Thyroid gland (tissue), 4 donors: ENCODE data around the gene TRMT1. TPM values are rescaled to one million over a fixed set of nuclear protein-coding genes. Genes with fewer than 3 reads are reported as not detected.

Experiments used
- DNase-seq, 2 donors: peaks; one replicate each; pipeline ENCODE4 v3.0.0-alpha.2; 2019
- H3K27ac ChIP-seq, 3 donors: fragments of 200-600 bp; sonication (generic); 1 replicate in 2 of 3; 2 replicates in 1 of 3; pipeline ENCODE4 v1.5.1; 2016 to 2019; ENCODE audit warnings: mild to moderate bottlenecking in 1 of 3, moderate library complexity in 1 of 3
- H3K27me3 ChIP-seq: fragments of 200-600 bp; sonication (generic); one replicate; pipeline ENCODE4 v1.5.1; 2019
- H3K36me3 ChIP-seq, 2 donors: fragments of 200-600 bp; sonication (generic); one replicate each; pipeline ENCODE4 v1.5.1; 2016 to 2019
- H3K4me1 ChIP-seq, 2 donors: fragments of 200-600 bp; sonication (generic); one replicate each; pipeline ENCODE4 v1.5.1; 2017 to 2019
- H3K4me3 ChIP-seq, 3 donors: fragments of 200-600 bp; sonication (generic); replicated peaks in 1 of 3; 1 replicate in 2 of 3; 2 replicates in 1 of 3; pipeline ENCODE4 v1.5.1; 2016; ENCODE audit warnings: mild to moderate bottlenecking in 1 of 3
- H3K9me3 ChIP-seq: fragments of 200-600 bp; sonication (generic); one replicate; pipeline ENCODE4 v1.5.1; 2017
- CTCF ChIP-seq, 6 experiments: fragments of 200-600 bp in 3 of 6; fragments of 450-650 bp in 3 of 6; sonication (generic) in 3 of 6; IDR thresholded peaks; one replicate each; pipeline ENCODE4 v1.5.1; 2016 to 2019; ENCODE audit warnings: antibody characterized with exemption in 6 of 6, mild to moderate bottlenecking in 2 of 6, inconsistent platforms in 1 of 6, moderate library complexity in 1 of 6
- POLR2A ChIP-seq, 2 donors: fragments of 450-650 bp; IDR thresholded peaks; one replicate each; pipeline ENCODE4 v1.6.1; 2017; ENCODE audit warnings: antibody characterized with exemption in 2 of 2, mild to moderate bottlenecking in 2 of 2, moderate library complexity in 1 of 2
- WGBS, 2 donors: methylation state at CpG; one replicate each; pipeline ENCODE4 v1.1.5; 2017; 5-methylcytosine and 5-hydroxymethylcytosine counted together
- intact Hi-C: fragments of 100-400 bp; cut with DNase I; formaldehyde crosslinking; loops from one replicate; pipeline ENCODE4 v1.15.1; 2023
- total RNA-seq, 4 donors: library from RNA; depleted of rRNA; stranded (reverse); fragments of >200 nt; gene quantifications; one replicate each; pipeline ENCODE4 v1.2.3, GENCODE V29; 2016

Gene TRMT1
- total RNA-seq, 4 donors from 2014 or later: 23.9 to 31.3 (median 29.1) TPM

- Histone ChIP-seq H3K27me3 (no peaks in the 10 kb centered on the region), H3K36me3 (peaks cover 0 to 9% of the 10 kb centered on the region in 2 donors), H3K4me3 (no peak overlapping the region), H3K27ac (peak overlapping the region in 1 of 3 donors; percentile 26), H3K4me1 (peaks cover 0 to 17% of the 10 kb centered on the region in 2 donors), H3K9me3 (no peaks in the 10 kb centered on the region)
- DNase-seq: no peak
- TF ChIP-seq CTCF (IDR thresholded peaks at IDR 0.05) (no peak), POLR2A (IDR thresholded peaks at IDR 0.05) (no peak)
- intact Hi-C loops: no loop called here
- 72 to 77% methylated on average over 17 to 25 of the region's 29 CpGs for WGBS, 2 donors
Observed at GRCh38 chr19:13104848-13105711, 11.5 kb downstream of the TRMT1 start.

GRCh38 chr19:13104360-13104847 lies 12.1 kb downstream of the TRMT1 start:
- no peak overlapping the region for H3K4me3 ChIP-seq
- no peak for TF ChIP-seq POLR2A (IDR thresholded peaks at IDR 0.05)
- peak in 5 of 6 experiments; percentile 44 to 75 (median 50) for TF ChIP-seq CTCF (IDR thresholded peaks at IDR 0.05)
- no peaks in the 10 kb centered on the region for H3K9me3 ChIP-seq
- peak overlapping the region in 1 of 3 donors; percentile 26 for H3K27ac ChIP-seq
- 32 to 55% methylated on average over 5 to 14 of the region's 33 CpGs for WGBS, 2 donors
- DNase-seq: peak; percentile 43 to 51
- intact Hi-C loops: no loop called here
- H3K27me3 ChIP-seq: no peaks in the 10 kb centered on the region
- H3K36me3 ChIP-seq: peaks cover 0 to 8% of the 10 kb centered on the region in 2 donors
- peaks cover 0 to 21% of the 10 kb centered on the region in 2 donors for H3K4me1 ChIP-seq

GRCh38 chr19:13103581-13104359 lies 12.8 kb downstream of the TRMT1 start:
- 79 to 80% methylated on average over 10 to 12 of the region's 13 CpGs for WGBS, 2 donors
- intact Hi-C loops: no loop called here

More at GRCh38 chr19:13103581-13104359, 12.8 kb downstream of the TRMT1 start:
- H3K27me3 ChIP-seq: no peaks in the 10 kb centered on the region
- H3K9me3 ChIP-seq: no peaks in the 10 kb centered on the region
- no peak overlapping the region for H3K4me3 ChIP-seq
- no peak for DNase-seq
- TF ChIP-seq POLR2A (IDR thresholded peaks at IDR 0.05): no peak
- no peak for TF ChIP-seq CTCF (IDR thresholded peaks at IDR 0.05)
- peaks cover 0 to 5% of the 10 kb centered on the region in 2 donors for H3K36me3 ChIP-seq
- H3K27ac ChIP-seq: peak overlapping the region; percentile 46 to 68 (median 63)
- peaks cover 2 to 27% of the 10 kb centered on the region in 2 donors for H3K4me1 ChIP-seq
